ENCODE data around the gene NOL9.

The NOL9 gene

DNA sequence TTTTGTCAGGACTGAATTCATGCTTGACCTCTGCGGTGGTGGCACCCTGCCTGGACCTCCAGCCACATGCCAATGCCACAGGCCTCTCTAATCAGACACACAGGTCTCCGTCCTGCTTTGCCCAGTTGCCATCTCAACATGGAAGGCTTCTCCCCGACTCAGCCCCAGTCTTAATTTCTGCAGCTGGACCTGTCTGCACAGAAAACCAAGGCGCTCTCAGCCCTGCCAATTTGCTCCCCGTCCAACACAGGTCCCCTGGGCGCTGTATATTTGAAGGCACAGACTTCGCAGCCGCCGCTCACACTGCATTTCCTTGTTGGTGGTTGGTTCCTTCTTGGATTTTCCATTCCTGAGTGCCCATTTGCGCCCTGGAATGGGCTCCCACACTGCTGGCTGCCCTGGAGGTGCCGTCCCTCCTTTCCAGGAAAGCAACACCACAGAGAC, 34.8 kb downstream of the NOL9 start:
- no peak for DNase-seq

DNA sequence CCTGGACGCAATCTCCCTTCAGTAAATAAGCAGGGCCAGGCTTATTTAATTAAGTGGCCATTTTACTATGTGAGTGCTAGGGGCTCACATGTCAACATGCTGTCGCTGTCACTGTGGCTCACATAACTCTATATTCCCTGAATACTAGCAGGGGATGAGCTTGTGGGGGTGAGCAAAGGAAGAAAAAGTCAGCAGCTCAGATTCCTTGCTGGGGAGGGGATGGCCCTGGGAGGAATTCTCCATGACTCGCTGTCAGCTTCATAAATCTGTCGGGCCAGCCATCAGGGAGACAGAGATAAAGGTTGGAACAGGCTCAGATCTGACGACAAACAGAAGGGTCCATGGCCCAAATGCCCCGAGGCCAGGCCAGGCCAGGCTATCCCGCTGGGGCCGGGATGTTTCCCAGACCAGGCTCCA, 36.9 kb downstream of the NOL9 start:
- peak; percentile 76 for DNase-seq

DNA sequence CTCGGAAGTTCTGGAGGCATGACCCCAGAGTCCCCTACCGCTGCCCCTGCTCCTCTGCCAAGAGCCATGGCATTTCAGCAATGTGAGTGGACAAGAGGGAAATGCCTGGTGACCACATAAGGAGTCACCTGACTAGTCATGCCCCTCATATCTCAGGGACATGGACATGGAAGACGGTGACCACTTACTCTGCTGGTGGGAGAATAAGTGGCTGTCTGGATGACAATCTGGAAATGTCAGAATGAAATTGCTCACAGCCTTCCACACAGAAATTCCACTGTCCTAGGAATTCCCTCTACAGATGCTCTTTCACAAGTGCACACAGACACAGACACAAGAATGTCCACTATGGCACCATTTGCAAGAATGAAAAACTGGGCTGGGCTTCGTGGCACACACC, 38.5 kb downstream of the NOL9 start:
- peak; percentile 59 for DNase-seq

DNA sequence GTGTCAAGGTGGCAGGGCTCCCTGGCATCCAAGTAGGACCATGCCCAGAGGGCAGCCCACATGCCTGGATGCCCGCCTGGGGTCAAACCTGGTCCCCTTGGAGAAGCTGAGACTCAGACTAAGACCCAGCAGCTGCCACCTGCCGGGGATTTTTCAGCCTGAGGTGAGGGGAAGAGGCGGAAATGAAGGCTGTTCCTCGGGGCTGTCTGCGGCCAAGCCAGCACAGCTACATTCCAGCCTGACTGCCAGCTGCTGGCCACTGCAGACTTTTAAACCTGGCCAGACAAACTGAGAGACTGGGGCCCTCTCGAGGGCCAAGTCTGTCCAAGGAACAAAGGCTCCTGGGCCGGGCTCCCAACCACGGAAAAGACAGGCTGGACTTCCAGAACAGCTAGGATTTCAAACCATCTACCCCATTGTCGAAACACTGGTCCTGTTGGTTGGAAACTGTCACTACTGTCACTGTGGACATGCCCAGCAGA, 41.0 kb downstream of the NOL9 start:
- DNase-seq: no peak

DNA sequence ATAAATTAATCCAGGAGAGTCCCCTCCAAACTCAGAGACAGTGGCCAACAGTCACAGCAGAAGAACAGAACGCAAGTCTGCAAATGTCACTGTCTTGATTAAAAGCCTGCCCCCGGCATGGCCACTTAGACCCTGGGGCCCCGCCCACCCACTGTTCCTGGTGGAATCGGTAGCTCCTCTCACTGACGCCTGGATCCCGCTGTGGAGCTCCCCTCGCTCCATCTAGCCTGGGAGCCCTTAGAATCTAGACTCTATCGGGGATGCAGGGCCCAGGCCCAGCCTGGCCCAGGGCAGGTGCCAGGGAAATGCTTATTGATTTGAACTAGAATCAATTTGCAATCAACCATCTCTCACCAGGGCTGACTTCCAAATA, 41.4 kb downstream of the NOL9 start:
- no peak for DNase-seq

DNA sequence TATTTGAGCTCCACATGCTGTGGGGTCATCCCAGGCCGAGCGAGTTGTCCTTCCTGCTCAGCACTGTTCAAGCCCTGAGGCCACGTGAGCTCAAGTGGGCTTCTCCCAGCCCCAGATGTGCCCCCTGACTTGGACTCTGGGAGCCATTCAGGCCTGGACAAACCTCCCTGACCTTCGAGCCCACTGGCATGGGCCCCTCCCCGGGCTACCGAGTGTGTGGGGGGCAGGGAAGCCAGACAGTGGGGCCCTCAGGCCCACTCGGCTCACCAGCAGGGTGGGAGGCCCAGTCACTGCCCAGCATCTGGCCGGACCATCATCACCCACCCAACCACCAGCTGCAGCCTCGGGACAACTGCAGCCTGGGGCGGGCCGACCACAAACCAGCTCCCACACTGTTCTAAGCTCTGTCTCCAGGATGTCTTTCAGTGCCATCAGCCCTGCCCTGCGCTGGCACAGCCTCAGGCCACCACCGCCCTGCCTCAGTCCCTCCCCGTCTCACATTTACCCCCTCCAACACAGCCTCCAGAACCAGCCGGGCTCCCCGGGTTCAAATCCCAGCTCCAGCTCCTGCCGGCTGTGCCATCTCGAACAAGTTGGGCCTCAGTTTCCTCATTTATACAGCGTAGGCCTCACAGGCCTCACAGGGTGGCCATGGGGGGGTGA, 41.9 kb downstream of the NOL9 start:
- DNase-seq: no peak

DNA sequence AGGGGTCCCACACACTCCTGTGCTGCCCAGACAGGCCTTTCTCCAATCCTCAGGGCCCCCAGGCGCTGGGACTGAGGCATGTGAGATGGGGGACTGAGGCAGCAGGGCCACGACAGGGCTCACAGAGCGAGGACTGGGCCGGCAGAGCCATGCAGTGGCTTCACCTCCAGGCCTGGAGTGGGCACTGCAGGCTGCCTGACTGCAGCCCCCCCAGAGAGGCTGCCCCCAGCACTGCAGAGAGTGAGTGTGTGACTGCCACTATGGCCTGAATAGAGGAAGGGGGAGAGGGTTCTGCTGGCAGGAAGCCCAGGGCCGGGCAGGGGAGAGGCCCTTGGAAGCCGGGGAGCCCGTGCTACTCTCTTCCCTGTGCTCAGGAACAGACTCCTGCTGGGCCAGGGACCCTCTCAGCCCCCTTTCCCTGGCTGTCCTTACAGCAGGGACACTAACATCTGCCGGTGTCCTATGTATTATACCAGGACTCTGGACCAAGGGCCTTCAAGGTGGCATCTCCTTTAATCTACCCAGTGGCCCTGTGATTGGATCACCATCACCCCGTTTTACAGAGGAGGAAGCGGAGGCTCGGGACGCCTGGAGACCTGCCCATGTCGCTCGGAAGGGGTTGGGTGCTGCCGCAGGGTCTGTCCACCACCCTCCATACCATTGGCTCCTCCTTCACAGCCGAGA, 42.6 kb downstream of the NOL9 start:
- no peak for DNase-seq

DNA sequence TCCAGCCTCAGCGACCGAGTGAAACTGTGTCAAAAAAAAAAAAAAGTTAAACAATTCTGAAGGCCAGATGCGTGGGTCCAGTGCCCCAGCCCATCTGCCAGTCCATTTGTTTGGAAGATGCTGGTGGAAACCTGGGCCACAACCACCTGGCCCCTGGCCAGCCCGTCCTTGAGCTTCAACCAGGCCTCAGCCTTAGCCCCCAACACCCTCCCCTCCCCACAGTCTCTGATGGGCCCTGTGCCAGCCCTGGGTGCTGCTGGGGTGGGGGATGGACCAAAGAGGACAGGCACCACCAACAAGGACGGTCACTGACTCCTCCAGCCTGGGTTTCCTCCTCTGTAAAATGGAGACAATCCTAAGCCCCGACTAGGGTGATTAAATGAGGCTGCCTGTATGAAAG, 43.3 kb downstream of the NOL9 start:
- DNase-seq: no peak

DNA sequence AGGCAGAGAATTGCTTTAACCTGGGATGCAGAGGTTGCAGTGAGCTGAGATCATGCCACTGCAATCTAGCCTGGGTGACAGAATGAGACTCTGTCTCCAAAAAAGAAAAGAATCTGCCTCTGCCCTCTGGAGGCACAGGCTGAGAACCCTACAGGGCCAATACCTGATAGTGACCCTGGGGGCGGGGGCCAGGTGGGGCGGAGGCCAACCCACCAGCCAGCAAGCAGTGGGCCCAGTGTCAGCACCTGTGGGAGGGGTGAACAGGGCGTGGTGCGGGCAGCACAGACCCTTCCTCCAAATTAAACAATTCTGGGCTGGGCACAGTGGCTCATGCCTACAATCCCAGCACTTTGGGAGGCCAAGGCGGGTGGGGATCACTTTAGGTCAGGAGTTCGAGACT, 43.8 kb downstream of the NOL9 start:
- no peak for DNase-seq

DNA sequence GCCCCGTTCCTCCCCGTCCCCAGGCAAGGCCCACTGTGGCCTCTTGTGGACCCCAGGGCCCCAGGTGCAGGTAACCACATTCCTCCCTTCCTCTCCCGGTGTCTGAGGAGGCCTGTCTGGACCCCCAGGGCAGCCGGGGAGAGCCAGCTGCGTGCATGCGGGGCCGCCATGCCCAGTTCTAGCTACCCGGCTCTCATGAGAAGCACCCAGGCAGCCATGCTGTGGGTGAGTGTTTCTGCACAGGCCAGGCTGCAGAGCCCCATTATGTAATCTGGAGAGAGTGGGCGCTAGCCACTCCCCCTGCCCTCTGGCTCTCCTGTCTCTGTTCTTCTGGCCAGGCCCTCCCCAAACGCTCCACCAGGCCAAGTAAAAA, 44.4 kb downstream of the NOL9 start:
- DNase-seq: no peak

DNA sequence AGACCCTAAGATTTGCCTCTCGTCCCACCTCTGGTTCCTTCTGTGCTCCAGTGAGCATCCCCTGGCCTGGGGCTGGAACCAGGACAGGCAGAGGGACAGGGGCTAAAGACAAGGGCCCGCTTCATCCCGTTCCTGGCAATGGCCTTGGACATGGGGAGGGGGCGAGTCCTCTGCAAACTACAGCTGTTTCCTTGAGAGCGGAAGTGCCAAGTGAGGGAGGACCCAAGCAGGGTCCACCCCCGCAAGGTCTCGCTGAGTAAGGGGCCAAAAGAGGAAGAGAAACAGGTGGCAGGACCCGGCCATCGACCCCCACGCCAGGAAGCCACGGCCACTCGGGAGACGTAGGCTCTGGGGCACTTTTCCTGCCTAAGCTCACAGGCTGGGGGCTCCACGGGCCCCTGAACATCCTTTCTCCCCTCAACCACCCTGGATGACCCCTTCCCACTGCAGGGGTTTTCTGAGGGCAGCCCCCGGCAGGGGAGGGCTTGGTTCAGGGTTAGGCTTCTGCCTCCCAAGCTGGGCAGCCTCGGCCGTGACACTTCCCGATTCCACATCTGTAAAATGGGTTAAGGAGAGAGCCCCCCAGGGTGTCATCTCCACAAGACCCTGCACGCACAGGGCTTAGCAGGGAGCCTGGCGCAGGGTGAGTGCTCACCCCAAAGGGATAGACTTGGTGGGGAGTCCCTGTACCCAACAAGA, 44.9 kb downstream of the NOL9 start:
- no peak for DNase-seq

DNA sequence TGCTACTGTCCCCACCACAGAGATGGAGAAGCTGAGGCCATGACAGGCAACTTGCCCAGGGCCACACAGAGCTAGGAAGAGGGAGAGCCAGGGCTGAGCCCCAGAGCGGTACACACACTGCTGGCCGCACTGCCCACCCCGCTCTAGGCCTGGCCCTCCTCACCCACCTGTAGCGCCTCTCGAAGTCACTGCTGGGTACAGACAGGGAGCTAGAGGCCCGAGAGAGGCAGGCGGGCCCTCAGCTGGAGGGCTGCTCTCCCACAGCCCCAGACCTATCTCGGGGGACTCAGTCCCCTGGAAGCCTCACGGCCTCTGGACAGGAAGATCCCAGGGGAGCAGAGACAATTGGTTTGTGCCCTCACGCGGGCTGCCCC, 45.5 kb downstream of the NOL9 start:
- DNase-seq: no peak

DNA sequence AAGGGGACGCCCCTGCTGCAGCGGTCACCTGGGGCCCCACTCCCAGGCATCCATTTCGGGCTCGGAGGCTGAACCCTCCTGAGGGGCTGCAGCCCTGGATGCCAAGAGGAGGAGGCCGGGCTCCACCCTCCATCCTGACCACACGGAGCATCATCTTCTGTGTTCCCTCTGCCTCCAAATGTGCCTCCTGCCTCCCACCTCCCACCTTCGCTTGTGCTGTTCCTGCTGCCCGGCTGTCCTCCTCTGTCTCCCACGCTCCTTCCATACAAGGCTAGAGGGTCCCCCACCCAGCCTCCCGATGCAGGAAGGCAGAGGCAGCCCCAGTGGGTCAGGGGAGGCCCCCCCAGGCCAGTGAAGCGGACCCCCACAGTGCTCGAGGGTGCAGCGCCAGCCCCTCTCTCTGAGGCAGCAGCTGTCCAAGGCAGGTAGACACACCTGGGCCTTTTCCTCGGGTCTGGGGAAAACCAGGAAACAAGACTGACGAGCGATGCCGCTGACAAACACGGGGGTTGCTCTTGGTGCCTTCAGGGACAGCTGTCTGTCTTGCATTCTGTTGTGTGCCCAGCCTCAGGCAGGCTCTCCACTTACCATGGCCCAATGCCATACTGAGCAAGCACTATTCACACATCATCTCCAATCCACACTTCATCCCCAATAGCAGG, 46.0 kb downstream of the NOL9 start:
- no peak for DNase-seq

DNA sequence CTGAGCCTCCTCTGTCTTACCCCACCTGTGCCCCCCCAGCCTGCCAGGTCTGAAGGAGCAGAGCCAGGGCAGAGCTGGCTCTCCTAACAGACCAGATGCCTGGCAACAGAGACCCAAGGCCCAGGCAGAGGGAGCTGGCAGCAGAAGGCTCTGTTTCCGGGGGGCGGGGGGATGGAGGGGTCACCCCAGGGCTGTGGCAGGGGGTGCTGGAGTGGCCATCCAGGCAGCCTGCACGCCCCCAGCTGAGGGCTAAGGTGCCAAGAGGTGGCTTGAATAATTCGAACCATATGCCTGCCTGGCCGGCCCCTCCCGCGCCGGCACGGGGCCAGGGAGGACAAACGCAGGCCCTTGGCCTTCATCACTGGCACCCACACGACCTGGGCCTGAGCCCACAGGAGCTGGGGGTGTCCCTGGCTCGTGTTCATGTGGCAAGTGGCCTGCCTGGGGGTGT, 46.8 kb downstream of the NOL9 start:
- DNase-seq: no peak

DNA sequence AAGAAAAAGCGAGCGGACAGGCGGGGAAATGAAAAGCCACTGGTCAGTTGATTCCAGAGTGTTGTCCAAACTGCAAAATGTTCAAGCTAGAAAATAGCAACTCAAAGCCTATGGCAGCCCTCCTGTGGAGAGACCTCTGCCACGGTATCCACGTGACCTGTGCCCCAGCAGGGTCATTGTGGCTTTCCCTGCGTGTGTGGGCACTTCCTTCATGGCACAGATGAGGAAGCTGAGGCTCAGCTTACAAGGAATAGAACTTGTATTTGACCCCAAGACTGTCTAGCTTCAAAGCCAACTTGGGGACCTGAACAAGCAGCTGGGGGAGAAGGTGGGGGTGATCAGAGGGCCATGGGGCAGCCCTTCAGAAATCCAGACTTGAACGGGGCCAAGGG, 47.3 kb downstream of the NOL9 start:
- no peak for DNase-seq

DNA sequence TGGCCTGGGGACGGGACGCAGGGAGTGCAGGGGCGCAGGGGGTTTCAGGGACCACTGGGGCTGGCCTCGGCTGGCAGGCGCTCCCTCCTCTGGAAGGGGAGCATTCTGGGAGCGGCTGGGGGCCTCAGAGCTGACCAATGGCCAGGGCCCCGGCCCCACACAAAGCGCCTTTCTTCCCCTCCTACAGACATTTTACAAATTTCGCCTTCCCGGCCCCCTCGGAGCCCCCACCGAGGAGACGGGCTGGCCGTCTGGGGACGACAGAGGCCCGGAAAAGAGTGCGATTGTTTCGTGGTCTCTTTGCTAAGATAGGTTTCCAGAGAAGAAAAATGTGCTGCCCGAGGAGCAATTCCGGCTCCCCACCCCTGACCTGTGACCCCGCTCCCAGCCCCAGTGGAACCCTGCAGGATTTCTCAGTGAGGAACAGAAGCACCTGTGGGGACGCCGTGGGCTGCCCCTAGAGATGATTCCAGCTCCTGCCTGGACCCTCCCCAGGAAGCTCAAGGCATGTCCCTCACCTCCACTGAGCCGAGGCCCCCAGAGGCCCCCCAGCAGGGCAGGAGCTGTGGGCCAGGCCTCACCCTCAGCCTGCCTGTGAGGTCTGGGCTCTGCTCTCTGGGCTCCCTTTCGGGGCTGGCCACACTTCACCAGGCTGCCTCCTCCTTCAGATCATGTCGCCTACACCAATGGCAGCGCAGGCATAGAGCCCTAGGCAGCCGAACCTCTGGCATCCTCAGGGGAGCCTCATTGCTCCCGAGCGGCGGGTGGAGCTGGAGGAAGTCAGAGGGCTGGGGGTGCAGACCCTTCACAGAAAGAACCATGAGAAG, 47.9 kb downstream of the NOL9 start:
- DNase-seq: no peak

DNA sequence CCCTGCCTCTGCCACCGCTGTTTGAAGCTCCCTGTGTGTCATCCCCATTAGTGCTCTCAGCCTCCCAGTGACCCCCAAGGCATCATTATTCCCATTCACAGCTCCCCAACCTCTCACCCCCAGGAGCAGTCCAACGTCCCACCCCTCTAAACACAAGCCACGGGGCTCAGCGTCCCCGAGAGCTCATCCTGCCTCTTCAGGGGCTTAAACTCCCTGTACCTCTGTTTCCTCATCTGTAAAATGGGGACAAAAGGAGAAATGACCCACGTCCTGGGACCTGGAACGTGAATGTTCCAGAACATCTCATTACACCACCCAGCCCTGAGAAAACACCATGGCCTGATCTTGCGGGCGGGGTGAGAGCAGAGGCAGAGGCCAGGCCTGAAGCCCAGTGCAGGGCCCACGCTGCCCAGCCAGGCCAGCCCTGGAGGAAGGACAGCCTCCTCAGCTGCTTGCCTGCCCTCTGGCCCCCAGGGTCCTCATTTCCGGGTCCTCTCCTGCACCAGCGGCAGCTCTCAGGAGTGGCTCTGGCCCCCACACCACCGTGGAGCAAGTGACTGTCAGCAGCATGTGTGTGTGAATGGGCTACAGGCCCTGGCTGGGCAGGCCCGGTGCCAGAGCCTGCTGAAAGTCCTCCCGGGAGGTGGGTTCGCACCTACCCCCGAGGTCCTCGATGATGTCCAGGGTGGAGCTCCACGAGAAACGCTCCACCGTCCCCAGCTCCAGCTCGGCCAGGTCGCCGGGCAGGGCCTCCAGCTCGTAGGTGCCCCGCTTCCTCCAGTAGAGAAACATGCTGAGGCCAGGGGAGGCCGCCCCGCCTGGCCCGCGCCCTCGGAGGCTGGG, 48.7 kb downstream of the NOL9 start:
- DNase-seq: no peak

DNA sequence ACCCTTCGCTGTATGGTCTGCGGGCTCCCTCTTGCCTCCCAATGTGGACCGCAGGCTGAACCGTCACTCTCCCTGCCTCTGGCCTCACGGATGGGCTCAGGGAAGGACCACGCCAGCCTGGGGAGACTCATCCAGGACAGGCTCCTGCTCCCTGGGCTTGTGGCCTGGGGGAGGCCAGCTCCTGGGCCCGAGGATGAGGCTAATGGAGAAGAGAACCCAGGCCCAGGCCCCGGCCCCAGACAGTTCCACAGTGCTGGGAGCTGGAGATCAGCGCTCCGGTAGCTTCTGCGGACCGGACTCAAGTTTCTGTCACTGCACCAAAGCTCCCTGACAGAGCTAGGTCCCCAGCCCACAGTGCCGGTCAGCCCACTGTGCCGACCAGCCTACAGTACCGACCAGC, 49.4 kb downstream of the NOL9 start:
- DNase-seq: no peak

DNA sequence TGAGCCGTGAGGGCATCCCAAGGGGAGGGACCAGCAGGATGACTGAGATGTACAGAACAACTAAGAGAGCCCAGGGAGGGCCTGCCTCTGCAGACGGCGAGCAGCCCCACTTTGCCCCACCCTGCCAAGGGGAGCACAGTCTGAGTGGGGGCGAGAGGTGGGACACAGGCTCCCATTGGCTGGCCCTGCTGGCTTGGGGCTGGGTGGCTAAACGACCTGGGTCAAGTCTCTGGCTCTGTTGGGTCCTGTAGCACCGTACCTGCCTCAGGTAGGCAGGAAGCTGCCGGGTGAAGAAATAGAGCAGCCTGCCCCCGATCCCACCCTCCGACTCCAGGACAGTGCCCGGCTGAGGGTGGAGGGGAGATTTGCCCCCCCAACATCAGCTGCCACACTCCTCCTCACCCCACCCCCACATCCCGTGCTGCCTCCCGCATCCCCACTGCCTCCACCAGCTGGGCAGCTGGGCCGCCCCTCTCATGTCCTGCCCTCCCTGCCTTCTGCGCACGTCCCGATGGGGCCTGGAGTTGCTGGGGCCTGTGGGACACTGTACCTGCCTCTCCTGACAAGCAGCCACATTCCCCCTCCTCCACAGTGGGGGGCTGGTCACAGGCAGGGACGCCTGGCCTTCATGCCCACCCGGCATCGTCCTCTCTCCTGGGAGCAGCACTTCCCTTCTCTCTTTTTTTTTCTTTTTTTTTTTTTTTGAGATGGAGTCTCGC, 50.3 kb downstream of the NOL9 start:
- DNase-seq: no peak

DNA sequence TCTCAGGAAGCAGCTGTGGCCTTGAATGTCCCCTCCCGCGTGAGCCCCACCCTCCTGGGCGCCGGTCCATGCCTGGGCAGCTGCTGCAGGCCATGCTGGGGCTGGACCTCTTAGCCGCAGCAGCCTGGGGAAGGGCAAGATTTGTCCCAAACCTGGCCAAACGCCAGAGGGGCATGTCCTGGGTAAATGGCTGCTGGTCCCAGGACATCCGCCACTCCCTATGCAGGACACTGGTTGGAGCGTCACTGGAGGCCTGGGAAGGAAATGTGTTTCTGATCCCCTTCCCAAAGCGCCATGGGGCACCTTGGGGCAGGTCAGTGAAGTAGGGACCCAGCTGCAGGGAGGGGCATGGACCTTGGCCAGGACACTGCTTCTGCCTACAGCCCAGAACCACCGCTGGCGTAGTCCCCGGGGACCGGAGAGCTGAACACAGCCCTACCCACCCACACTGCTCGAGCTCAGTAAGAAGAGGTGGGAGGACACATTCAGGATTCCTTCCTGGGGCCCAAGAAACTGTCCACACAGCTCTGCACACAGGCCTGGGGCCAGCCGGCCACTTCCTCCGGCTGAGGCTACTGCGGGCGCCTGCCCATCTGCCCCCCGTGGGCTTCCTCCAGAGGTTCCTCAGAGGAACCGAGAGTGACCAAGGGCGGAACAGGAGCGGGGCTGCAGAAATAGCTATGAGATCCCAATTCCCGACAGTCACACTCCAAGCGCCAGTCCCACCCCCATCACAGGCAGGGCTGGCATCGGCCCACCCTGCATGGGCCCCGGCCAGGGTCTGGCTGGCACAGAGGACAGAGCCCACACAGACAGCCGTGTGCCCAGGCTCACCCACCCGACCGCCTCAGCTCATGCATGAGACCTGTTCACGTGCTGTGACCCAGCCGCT, 52.1 kb downstream of the NOL9 start:
- DNase-seq: no peak
